ENCODE data around the gene HPX. TPM values are rescaled to one million over a fixed set of nuclear protein-coding genes. Genes with fewer than 3 reads are reported as not detected.

HPX gene
- total RNA-seq, 2 experiments from 2014 or later = not detected

GRCh38 chr11:6390718-6391469 lies 49.9 kb downstream of the HPX start:
- peaks cover 7% of the 10 kb centered on the region for H3K36me3 Mint-ChIP-seq (ENCODE audit: low read depth)
- peaks cover 37% of the 10 kb centered on the region for H3K4me1 Mint-ChIP-seq (ENCODE audit: low read depth)
- ATAC-seq (no peak), DNase-seq (peak; percentile 32)
- peak overlapping the region; percentile 79 for H3K4me3 Mint-ChIP-seq
- H3K27me3 Mint-ChIP-seq = no peaks in the 10 kb centered on the region
- H3K9me3 Mint-ChIP-seq = no peaks in the 10 kb centered on the region
- peak overlapping the region; percentile 64 for H3K27ac Mint-ChIP-seq
- ChIA-PET POLR2A (interaction anchor here (1.0 to 3.5 kb wide), 8 partner anchors 10 to 213 kb away, joined by 3 to 42 read pairs (median 4); partner anchors contain the start of gene APBB1), CTCF (interaction anchor here (0.7 to 5.2 kb wide), 5 partner anchors 10 to 53 kb away, joined by 3 to 65 read pairs (median 7); partner anchors contain the start of gene APBB1)
- intact Hi-C loops (cut with micrococcal nuclease) = loop anchor here (10.0 kb wide), 1 partner anchor 214 kb away; the partner anchor contains the start of genes ILK and RRP8
- TF ChIP-seq, protein P1, sequence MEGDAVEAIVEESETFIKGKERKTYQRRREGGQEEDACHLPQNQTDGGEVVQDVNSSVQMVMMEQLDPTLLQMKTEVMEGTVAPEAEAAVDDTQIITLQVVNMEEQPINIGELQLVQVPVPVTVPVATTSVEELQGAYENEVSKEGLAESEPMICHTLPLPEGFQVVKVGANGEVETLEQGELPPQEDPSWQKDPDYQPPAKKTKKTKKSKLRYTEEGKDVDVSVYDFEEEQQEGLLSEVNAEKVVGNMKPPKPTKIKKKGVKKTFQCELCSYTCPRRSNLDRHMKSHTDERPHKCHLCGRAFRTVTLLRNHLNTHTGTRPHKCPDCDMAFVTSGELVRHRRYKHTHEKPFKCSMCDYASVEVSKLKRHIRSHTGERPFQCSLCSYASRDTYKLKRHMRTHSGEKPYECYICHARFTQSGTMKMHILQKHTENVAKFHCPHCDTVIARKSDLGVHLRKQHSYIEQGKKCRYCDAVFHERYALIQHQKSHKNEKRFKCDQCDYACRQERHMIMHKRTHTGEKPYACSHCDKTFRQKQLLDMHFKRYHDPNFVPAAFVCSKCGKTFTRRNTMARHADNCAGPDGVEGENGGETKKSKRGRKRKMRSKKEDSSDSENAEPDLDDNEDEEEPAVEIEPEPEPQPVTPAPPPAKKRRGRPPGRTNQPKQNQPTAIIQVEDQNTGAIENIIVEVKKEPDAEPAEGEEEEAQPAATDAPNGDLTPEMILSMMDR (IDR thresholded peaks at IDR 0.05) = no peak

GRCh38 chr11:6389905-6390717 lies 50.7 kb downstream of the HPX start, which contains the start of gene SMPD1:
SMPD1 (plus strand) TSS chr11:6390474; CDS start chr11:6390599, 125 bp downstream.
- intact Hi-C loops (cut with micrococcal nuclease) = loop anchor here (10.0 kb wide), 1 partner anchor 215 kb away; the partner anchor contains the start of genes ILK and RRP8
- Mint-ChIP-seq H3K36me3 (ENCODE audit: low read depth) (peaks cover 7% of the 10 kb centered on the region), H3K9me3 (no peaks in the 10 kb centered on the region), H3K4me3 (peak within 1 kb of the TSS; percentile 79), H3K27me3 (no peaks in the 10 kb centered on the region), H3K27ac (peak within 1 kb of the TSS; percentile 94), H3K4me1 (ENCODE audit: low read depth) (peaks cover 44% of the 10 kb centered on the region)
- CTCF ChIA-PET = interaction anchor here (0.7 to 5.2 kb wide), 9 partner anchors 11 to 92 kb away, joined by 3 to 65 read pairs (median 6); partner anchors contain the start of genes APBB1 and TIMM10B
- POLR2A ChIA-PET = interaction anchor here (0.9 to 3.5 kb wide), 9 partner anchors 9 to 214 kb away, joined by 3 to 42 read pairs (median 4); partner anchors contain the start of genes APBB1, ARFIP2 and TIMM10B
- DNase-seq = peak; percentile 95
- TF ChIP-seq, protein P1 (IDR thresholded peaks at IDR 0.05) = no peak
- ATAC-seq = peak; percentile 83

- TF ChIP-seq, protein P1 (IDR thresholded peaks at IDR 0.05) = no peak
- no peaks in the 10 kb centered on the region for H3K27me3 Mint-ChIP-seq
- peaks cover 44% of the 10 kb centered on the region for H3K4me1 Mint-ChIP-seq (ENCODE audit: low read depth)
- ChIA-PET CTCF (interaction anchor here (1.2 to 5.2 kb wide), 8 partner anchors 10 to 117 kb away, joined by 3 to 65 read pairs (median 8); partner anchors contain the start of gene TIMM10B), POLR2A (interaction anchor here (0.7 to 3.5 kb wide), 4 partner anchors 12 to 55 kb away, joined by 3 to 42 read pairs (median 4); partner anchors contain the start of gene HPX)
- no peak overlapping the region for H3K4me3 Mint-ChIP-seq
- peaks cover 7% of the 10 kb centered on the region for H3K36me3 Mint-ChIP-seq (ENCODE audit: low read depth)
- ATAC-seq (no peak), DNase-seq (no peak)
- intact Hi-C loops (cut with micrococcal nuclease) = no loop called here
- H3K9me3 Mint-ChIP-seq = no peaks in the 10 kb centered on the region
- H3K27ac Mint-ChIP-seq = peak overlapping the region; percentile 17
Observed at GRCh38 chr11:6388748-6389147, 52.0 kb downstream of the HPX start.

GRCh38 chr11:6387811-6388599 lies 52.8 kb downstream of the HPX start:
- H3K9me3 Mint-ChIP-seq = no peaks in the 10 kb centered on the region
- intact Hi-C loops (cut with micrococcal nuclease) = no loop called here
- CTCF ChIA-PET = interaction anchor here (1.2 to 5.2 kb wide), 7 partner anchors 10 to 118 kb away, joined by 3 to 65 read pairs (median 8); no protein-coding TSS in a partner anchor
- H3K27ac Mint-ChIP-seq = no peak overlapping the region
- H3K4me3 Mint-ChIP-seq = no peak overlapping the region
- DNase-seq (no peak), ATAC-seq (no peak)
- H3K27me3 Mint-ChIP-seq = no peaks in the 10 kb centered on the region
- peaks cover 5% of the 10 kb centered on the region for H3K36me3 Mint-ChIP-seq (ENCODE audit: low read depth)
- H3K4me1 Mint-ChIP-seq (ENCODE audit: low read depth) = peaks cover 39% of the 10 kb centered on the region
- POLR2A ChIA-PET = interaction anchor here (0.7 to 3.5 kb wide), 2 partner anchors 13 to 25 kb away, joined by 3 to 42 read pairs; no protein-coding TSS in a partner anchor
- TF ChIP-seq, protein P1 (IDR thresholded peaks at IDR 0.05) = no peak

All from activated CD8-positive, alpha-beta T cell treated with anti-CD3 and anti-CD28 coated beads for 36 hours (primary cell).